Activated naive CD4-positive, alpha-beta T cell treated with anti-CD3 and anti-CD28 coated beads, Interleukin-2, amount 50 U/mL, for 72 hours (primary cell): ENCODE results near the gene DDAH1. TPM values are rescaled to one million over a fixed set of nuclear protein-coding genes. Genes with fewer than 3 reads are reported as not detected.

Source experiments
- ATAC-seq, 2 donors: fragments of 150-1000 bp; cut with Tn5 transposase; 2 replicates each; pipeline ENCODE4 v1.10.0; 2021; ENCODE audit warnings: mild to moderate bottlenecking in 2 of 2, moderate library complexity in 2 of 2
- DNase-seq, 2 donors: peaks; one replicate each; pipeline ENCODE4 v3.0.0; 2021 to 2022; ENCODE audit warnings: low spot score in 2 of 2
- H3K27ac Mint-ChIP-seq, 2 donors: one replicate each; pipeline ENCODE4 v1.8.0; 2022; ENCODE audit warnings: mild to moderate bottlenecking in 2 of 2, mixed read lengths in 2 of 2
- H3K36me3 Mint-ChIP-seq, 2 donors: one replicate each; pipeline ENCODE4 v1.8.0; 2022; ENCODE audit warnings: mixed read lengths in 2 of 2
- H3K9me3 Mint-ChIP-seq, 2 donors: one replicate each; pipeline ENCODE4 v1.8.0; 2022; ENCODE audit warnings: mixed read lengths in 2 of 2
- total RNA-seq, 2 donors: library from RNA; stranded (reverse); gene quantifications; one replicate each; pipeline ENCODE4 v1.2.3, GENCODE V29; 2022

The DDAH1 gene
- total RNA-seq, 2 donors from 2014 or later: not detected

DNA sequence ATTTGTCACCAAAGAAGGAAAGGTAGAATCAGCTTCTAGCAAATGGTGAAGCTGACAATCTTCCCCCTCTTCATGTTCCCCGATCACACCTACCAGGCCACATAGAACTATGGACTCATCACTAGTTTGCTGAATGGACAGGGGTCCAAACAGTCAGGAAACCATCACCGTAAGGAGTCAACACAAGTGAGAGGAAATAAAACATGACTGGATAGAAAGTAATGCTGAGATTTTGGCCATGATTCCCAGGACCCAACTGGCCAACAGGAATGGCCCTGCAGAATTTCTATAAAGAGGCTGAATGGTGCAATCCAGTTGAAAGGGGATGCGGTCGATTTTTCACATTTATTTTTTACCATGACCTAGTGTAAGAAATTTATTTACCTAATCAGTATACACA, 10.7 kb downstream of the DDAH1 start:
- Mint-ChIP-seq H3K36me3 (no peaks in the 10 kb centered on the region), H3K27ac (no peak overlapping the region), H3K9me3 (no peaks in the 10 kb centered on the region)
- DNase-seq: no peak
- ATAC-seq: no peak

DNA sequence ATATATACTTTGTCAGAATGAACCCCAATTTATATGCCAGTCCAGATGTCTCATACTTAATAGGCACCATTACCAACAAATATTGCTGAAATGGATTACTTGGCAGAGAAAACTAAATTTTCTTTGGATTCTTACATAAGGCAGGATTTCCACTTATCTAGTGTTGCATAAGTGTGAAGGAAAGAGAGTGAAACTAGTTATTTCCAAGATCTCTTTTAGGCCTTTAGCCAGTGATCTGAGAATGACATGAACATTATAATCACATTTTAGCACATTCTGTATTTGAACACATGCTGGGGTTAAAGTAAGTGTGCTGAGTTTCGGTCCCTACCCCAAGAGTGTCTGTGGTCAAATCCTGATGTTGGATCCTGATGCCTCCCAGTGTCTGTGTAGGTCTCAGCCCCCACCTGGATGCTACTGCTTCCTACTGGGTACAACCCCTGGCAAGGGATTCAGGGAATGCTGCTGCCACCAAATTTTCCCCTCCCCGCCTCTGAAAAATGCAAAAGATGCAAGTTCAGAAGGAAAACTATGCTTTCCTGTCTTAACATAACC, 11.2 kb downstream of the DDAH1 start:
- DNase-seq: no peak
- no peaks in the 10 kb centered on the region for H3K36me3 Mint-ChIP-seq
- no peaks in the 10 kb centered on the region for H3K9me3 Mint-ChIP-seq
- H3K27ac Mint-ChIP-seq: no peak overlapping the region
- no peak for ATAC-seq

DNA sequence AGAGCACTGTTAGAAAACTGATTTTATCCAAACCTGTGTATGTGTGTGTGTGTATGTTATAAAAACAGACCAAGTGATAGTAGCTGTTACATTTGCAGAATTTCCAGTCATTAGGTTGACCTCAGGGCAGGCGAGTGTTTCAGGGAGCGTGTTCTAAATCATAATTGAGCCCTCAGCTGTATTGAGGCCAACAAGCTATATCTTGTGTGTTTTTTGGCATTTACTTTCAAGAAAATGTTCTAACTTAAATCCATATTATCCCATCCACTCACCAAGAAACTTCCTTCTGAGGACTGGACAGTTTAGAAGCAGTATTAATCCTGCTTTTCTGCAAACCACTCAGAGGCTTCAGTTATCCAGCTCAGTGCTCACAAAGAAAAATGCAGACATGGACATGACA, 12.0 kb downstream of the DDAH1 start:
- Mint-ChIP-seq H3K9me3 (no peaks in the 10 kb centered on the region), H3K27ac (no peak overlapping the region), H3K36me3 (no peaks in the 10 kb centered on the region)
- ATAC-seq: no peak
- no peak for DNase-seq

DNA sequence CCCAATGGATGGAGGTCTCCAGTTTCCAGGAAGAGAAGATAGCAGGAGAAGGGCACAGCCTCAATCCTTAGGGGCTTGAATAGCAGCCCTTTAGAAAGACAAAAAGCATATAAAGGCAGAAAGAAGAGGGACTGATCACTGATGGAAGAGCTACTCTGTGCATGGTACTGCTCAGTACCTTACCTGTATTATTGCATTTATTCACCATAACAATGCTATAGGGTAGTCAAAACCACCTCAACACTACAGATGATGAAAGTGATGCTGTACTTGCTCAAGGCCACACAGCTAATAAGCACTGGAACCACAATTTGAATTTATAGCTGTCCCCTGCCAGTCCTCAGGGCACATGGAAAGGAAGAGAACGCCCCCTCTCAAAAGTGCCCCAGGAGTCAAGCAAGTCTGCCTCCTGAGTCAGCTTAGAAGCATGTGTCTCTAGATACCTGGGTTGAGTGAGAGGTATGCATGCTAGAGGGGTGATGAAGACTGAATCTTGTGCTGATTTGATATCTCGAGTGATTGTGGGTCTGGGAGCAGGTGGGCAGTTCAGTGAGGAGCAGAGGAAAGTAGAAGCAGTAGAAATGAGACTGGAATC, 13.6 kb downstream of the DDAH1 start:
- DNase-seq: no peak
- H3K9me3 Mint-ChIP-seq: no peaks in the 10 kb centered on the region

DNA sequence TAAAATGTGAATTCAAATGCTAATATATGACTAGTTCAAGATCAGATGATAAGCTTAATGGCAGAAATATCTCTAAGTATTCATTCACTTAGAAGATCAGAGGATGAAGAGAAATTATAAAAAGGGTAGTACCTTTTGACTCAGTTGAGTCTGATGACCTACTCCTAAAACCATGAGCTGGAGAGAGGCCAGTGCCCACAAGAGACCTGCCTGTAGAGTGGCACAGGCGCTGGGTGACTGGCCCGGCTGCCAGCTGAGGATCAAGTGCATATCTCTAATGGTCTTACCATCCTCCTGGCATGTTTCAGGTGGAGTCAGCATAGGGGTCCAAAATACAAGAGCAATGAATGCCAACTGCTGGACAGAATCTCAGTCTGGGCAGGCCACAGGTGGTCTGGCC, 14.1 kb downstream of the DDAH1 start:
- Mint-ChIP-seq H3K27ac (no peak overlapping the region), H3K9me3 (no peaks in the 10 kb centered on the region), H3K36me3 (no peaks in the 10 kb centered on the region)
- ATAC-seq (no peak), DNase-seq (no peak)

More for the DNA sequence above, 13.6 kb downstream of the DDAH1 start:
- H3K36me3 Mint-ChIP-seq: no peaks in the 10 kb centered on the region
- no peak overlapping the region for H3K27ac Mint-ChIP-seq
- ATAC-seq: no peak

DNA sequence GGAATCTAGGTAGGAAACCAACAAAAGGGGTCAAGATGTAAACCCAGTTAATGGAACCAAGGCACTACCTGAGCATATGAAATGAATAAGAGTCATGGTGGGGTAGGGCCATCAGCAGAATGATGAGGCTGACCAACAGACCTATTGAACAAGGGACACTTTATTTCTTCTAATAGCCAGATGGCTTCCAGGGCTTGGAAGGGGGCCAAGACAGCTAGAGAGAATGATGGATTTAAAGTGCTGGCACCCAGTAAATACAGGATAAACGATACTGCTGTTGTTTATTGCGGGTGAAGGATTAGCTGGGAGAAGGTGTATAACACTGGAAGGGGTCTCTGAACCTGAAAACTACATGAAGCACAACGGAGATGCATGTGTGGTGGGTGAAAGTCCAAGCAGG, 15.6 kb downstream of the DDAH1 start:
- ATAC-seq: no peak
- H3K27ac Mint-ChIP-seq: no peak overlapping the region
- H3K9me3 Mint-ChIP-seq: no peaks in the 10 kb centered on the region
- DNase-seq: no peak
- no peaks in the 10 kb centered on the region for H3K36me3 Mint-ChIP-seq

DNA sequence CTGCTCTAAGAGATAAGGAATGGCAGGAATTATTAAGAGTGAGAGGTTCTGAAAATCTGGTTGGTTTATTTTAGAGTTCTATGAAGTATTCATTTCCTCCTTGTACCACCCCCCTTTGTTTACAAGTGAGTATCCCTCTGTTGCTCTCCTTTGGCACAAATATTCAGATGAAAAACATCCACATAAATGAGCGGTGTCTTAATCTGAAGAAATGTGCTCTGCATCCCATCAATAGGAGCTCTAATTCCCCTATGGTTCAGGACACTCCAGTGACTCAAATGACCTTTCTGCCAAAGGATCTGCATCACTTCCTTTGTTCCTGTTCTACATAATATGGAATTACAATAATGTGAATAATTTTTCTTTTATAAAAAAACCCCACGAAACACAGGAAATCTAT, 16.6 kb downstream of the DDAH1 start:
- Mint-ChIP-seq H3K9me3 (no peaks in the 10 kb centered on the region), H3K36me3 (no peaks in the 10 kb centered on the region), H3K27ac (no peak overlapping the region)
- ATAC-seq (no peak), DNase-seq (no peak)

DNA sequence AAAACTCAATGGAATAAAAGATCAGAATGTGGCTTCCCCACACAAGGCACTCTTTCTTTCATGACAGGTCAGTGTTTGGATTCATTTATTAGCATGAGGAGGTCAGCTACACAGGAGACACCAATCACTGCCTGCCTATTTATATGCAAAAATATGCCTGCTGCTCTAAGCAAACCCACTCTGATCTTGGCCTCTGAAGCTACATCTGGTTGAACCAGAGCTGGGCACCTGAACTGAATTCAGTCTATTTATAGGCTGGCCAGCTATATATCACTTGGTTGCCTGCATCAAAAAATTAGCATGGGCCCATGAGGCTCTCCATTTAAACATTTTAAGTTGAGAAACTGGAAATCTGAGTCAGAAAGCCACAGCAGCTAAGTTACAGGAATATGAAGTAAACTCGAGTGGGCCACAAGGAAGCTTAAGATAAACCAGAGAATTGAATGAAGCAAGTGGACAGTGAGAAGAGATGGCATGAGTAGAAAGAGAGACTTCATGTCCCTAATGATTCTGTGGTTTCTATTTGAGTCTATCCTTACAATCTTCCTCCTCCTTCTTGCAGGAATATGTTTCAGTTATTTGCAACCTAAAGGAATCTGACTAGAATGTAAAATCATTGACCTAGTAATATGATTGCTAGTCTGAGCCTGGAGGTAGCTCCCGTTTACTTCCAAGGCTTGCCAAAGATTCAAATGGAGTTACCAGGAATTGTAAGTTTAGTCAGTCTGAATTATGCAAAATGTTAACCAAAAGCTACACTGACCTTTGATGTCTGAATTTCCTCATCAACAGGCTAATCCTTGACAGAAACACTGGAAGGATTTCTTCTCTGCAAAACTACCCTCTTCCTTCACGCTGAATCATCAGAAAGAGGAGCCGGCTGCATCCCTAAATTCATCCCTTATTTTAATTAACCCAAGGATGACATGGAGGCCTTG, 17.7 kb downstream of the DDAH1 start:
- Mint-ChIP-seq H3K9me3 (no peaks in the 10 kb centered on the region), H3K36me3 (no peaks in the 10 kb centered on the region), H3K27ac (no peak overlapping the region)
- no peak for ATAC-seq
- DNase-seq: no peak

DNA sequence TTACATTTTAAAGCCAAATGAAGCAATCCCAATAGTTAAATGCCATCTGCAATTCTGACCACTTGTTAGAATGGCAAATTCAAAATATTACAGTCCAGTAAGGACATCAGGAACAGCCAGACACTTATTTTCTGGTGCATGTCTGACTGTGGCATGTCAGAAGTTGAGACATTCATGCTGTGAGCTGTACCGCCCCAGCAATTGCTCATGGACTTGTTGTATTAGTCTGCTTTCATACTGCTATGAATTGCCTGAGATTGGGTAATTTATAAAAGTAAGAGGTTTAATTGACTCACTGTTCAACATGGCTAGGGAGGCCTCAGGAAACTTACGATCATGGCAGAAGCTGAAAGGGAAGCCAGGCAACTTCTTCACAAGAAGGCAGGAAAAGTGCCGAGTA, 19.1 kb downstream of the DDAH1 start:
- no peak overlapping the region for H3K27ac Mint-ChIP-seq
- ATAC-seq: no peak
- no peaks in the 10 kb centered on the region for H3K36me3 Mint-ChIP-seq
- no peaks in the 10 kb centered on the region for H3K9me3 Mint-ChIP-seq
- no peak for DNase-seq

DNA sequence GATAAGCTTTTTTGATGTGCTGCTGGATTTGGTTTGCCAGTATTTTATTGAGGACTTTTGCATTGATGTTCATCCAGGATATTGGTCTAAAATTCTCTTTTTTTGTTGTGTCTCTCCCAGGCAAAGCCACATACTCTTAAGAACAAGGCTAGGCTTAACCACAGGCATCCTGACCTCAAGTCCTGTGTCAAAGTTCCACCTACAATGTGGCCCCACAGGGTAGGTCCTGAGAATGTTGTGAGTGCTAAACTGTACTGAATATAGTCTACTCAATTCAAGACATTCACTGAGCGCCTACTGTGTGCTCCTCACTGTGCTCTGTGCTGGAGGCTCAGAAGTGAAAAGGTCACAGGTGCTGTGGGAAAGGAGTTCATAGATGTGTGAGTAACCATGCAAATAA, 20.6 kb downstream of the DDAH1 start:
- ATAC-seq (no peak), DNase-seq (no peak)
- H3K27ac Mint-ChIP-seq: no peak overlapping the region
- H3K9me3 Mint-ChIP-seq: no peaks in the 10 kb centered on the region
- no peaks in the 10 kb centered on the region for H3K36me3 Mint-ChIP-seq

DNA sequence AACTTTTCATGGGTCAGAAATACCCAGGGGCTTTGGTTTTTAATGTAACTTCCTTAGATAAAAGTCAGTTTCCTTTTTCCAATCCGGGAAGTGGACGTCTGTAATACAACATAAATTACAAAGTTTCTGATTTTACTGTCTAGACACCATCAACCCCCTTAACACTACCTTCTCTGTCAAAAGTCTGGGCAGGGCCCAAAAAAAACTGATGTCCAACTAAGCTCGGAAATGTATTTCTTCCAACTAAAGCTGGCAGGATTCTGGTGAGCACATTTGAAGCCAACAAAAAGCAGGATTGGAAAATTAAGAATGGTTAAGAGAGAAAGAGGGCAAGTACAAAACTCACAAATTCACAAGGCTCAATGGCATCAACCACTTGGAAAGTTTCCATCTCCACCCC, 24.3 kb downstream of the DDAH1 start:
- H3K36me3 Mint-ChIP-seq: no peaks in the 10 kb centered on the region
- H3K9me3 Mint-ChIP-seq: no peaks in the 10 kb centered on the region
- ATAC-seq (no peak), DNase-seq (no peak)
- H3K27ac Mint-ChIP-seq: no peak overlapping the region

DNA sequence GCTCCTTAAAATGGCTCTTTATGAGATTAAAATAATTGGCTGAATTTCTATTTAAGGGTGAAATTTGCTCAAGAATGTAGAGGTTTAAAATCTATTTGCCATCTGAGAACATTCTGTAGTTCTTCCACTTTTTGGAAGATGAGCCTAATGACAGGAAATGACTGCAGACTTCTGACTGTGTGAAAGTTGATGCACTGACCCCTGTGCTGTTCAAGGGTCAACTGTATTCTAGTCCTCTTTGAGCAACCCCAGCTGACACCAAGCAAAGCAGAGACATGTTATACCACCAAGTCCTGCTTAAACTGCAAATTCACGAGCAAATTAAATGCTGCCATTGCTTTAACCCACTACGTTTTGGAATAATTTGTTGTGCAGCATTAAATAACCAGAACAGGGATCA, 26.6 kb downstream of the DDAH1 start:
- H3K36me3 Mint-ChIP-seq: no peaks in the 10 kb centered on the region
- no peak overlapping the region for H3K27ac Mint-ChIP-seq
- ATAC-seq: no peak
- DNase-seq: no peak
- no peaks in the 10 kb centered on the region for H3K9me3 Mint-ChIP-seq

DNA sequence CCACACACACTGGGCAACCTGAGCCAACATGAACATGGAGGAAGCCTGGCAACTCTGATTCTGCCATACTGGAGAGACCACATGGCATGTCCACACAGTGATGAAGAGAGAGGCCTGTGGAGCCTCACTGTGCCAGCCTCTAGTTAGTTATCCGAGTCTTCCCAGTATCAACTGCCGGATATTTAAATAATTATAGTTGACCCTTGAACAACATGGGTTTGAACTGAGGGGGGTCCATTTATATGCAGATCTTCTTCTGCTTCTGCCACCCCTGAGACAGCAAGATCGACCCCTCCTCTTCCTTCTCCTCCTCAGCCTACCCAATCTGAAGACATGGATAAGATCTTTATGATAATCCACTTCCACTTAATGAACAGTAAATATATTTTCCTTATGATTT, 27.8 kb downstream of the DDAH1 start:
- ATAC-seq (no peak), DNase-seq (no peak)
- H3K9me3 Mint-ChIP-seq: no peaks in the 10 kb centered on the region
- H3K36me3 Mint-ChIP-seq: no peaks in the 10 kb centered on the region
- no peak overlapping the region for H3K27ac Mint-ChIP-seq

DNA sequence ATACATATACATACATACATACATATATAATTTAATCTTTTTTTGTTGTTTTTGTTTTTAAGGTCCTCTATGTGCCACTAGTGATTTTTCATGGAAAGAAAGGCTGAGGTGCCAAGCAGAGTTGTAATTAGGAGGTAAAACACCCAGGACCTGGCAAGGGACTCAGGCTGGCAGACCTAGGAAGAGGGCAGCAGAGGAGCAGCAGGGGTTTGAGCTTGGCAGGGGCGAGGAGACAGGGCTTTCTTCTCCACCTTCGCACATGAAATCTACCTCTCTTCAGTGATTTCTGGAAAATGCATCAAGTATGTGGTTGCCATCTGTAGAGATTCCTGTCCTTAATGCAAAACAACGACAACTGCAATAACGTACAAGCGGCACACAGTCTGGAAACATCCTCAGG, 31.9 kb downstream of the DDAH1 start:
- Mint-ChIP-seq H3K36me3 (no peaks in the 10 kb centered on the region), H3K9me3 (peaks cover 1 to 2% of the 10 kb centered on the region in 2 donors), H3K27ac (no peak overlapping the region)
- DNase-seq (no peak), ATAC-seq (no peak)

DNA sequence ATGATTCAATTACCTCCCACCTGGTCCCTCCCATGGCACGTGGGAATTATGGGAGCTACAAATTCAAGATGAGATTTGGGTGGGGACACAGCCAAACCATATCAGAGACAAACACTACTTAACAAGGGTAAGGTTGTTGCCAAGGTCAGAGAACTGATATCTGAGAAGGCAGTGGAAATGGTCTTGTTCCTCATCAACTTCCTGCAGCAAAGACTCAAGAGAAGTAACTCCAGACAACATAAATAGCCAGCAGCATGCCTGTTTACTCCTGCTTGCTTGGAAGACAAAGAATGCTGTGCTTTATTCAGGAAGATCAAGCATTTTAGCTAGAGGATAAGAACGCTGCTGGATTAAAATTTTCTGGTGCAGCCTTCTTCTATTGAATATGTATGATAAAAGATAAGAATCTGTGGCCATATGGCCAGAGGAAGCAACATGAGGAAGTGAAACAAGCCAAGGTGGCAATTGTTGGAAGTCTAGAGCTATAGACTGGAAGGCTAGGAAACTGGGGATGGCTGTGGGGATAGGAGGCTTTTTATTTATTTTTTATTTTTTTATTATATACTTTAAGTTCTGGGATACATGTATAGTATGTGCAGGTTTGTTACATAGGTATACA, 36.4 kb downstream of the DDAH1 start:
- Mint-ChIP-seq H3K9me3 (peaks cover 4% of the 10 kb centered on the region in 2 donors), H3K27ac (no peak overlapping the region)
- ATAC-seq: no peak

DNA sequence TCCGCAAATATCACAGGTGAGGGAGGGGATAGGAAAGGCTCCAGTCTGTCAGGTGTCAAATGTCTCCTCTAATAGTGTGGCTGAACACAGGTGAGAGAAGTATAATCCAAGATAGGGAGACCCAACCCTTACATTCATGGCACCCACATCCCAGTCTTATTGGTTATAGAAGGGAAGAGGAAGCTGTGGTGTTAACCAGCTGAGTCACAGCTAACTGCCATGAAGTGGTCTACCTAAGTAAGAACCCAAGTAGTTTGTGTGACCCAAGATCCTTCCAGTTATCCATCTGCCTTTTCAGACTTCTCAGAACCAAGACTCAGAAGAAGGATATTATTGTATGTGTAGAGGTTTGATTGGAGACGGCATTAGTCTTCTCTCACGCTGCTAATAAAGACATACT, 37.1 kb downstream of the DDAH1 start:
- Mint-ChIP-seq H3K9me3 (peaks cover 4% of the 10 kb centered on the region in 2 donors), H3K36me3 (no peaks in the 10 kb centered on the region), H3K27ac (no peak overlapping the region)
- DNase-seq (no peak), ATAC-seq (no peak)

More for the DNA sequence above, 36.4 kb downstream of the DDAH1 start:
- H3K36me3 Mint-ChIP-seq: no peaks in the 10 kb centered on the region
- no peak for DNase-seq

DNA sequence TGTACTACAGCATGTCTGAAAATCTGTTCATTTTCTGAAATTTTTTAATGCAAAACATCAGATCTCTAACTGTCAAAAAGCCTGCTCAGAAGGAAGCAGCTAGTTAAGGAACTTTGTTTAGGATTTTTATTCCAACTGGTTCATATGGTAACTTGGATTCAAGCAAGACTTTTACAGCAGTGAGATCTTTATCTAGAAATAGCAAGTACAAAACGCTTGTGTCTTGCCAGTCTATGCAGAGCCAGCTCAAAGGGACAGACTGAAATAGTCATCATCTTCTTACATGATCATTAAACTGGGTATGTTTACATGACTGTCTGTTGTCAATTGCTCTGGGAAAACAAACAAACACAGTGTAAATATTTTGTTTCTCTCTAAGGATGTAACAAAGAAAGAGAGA, 37.6 kb downstream of the DDAH1 start:
- Mint-ChIP-seq H3K36me3 (no peaks in the 10 kb centered on the region), H3K9me3 (peaks cover 4% of the 10 kb centered on the region in 2 donors), H3K27ac (no peak overlapping the region)
- ATAC-seq: no peak
- DNase-seq: no peak
